Upper lobe of left lung (tissue), 4 donors: ENCODE data around the gene CADM1.

Experiments used
- EP300 ChIP-seq, 4 donors: sonication (generic); formaldehyde crosslinking; IDR thresholded peaks; one replicate each; pipeline ENCODE4 v1.5.1; 2017; ENCODE audit warnings: antibody characterized with exemption in 4 of 4, control low read depth in 2 of 4
- TF ChIP-seq, protein P1 (sequence below), 6 experiments: fragments of 450-650 bp in 4 of 6; fragments of 200-600 bp in 2 of 6; sonication (generic) in 2 of 6; IDR thresholded peaks; one replicate each; pipeline ENCODE4 v1.5.1; 2016 to 2019; ENCODE audit warnings: antibody characterized with exemption in 6 of 6

DNA sequence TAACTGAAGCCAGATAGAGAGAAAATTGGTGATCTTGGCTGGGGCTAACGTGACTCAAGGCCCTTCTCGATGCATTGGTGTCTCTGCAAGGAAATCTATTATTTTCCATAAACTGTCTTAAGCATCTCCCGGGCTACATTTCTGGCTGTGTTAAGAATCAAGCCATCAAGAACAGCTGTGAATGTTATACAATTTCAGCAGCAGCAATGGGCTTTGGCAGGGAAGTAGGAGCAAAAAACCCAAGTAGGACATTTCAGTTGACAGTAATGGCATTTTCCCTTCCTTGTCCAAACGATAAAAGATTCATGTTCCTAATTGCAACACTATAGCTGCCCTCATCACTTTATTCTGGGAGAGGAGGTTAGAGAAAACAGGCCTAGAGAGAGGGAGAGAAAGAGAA is 335.0 kb downstream of the CADM1 start:
- TF ChIP-seq, protein P1, sequence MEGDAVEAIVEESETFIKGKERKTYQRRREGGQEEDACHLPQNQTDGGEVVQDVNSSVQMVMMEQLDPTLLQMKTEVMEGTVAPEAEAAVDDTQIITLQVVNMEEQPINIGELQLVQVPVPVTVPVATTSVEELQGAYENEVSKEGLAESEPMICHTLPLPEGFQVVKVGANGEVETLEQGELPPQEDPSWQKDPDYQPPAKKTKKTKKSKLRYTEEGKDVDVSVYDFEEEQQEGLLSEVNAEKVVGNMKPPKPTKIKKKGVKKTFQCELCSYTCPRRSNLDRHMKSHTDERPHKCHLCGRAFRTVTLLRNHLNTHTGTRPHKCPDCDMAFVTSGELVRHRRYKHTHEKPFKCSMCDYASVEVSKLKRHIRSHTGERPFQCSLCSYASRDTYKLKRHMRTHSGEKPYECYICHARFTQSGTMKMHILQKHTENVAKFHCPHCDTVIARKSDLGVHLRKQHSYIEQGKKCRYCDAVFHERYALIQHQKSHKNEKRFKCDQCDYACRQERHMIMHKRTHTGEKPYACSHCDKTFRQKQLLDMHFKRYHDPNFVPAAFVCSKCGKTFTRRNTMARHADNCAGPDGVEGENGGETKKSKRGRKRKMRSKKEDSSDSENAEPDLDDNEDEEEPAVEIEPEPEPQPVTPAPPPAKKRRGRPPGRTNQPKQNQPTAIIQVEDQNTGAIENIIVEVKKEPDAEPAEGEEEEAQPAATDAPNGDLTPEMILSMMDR (IDR thresholded peaks at IDR 0.05) = no peak
- TF ChIP-seq EP300 (IDR thresholded peaks at IDR 0.05) = no peak
